ENCODE data around the gene NUP214. TPM values are rescaled to one million over a fixed set of nuclear protein-coding genes. Genes with fewer than 3 reads are reported as not detected.

NUP214 gene
- polyA plus RNA-seq, 1 experiment = 6.3 TPM

GRCh38 chr9:131233556-131233955 lies 108.2 kb downstream of the NUP214 start:
- H3K4me3 ChIP-seq (ENCODE audit: low read depth, low read length) = no peak overlapping the region
- H3K36me3 ChIP-seq (ENCODE audit: control insufficient read depth, insufficient read depth, low read length) = peaks cover 21% of the 10 kb centered on the region
- DNase-seq (ENCODE audit: low read depth) = no peak
- ChIA-PET POLR2A (no interaction called here), CTCF (interaction anchor here (0.8 to 1.1 kb wide), 2 partner anchors 9 to 102 kb away, joined by 3 read pairs; no protein-coding TSS in a partner anchor)
- TF ChIP-seq CTCF (IDR thresholded peaks at IDR 0.05; ENCODE audit: insufficient read depth, low read depth, low read length) = no peak
- no peaks in the 10 kb centered on the region for H3K27me3 ChIP-seq (ENCODE audit: control insufficient read depth, insufficient read depth, low read length)

GRCh38 chr9:131233995-131234394 lies 108.6 kb downstream of the NUP214 start:
- ChIA-PET POLR2A (no interaction called here), CTCF (no interaction called here)
- H3K4me3 ChIP-seq (ENCODE audit: low read depth, low read length) = no peak overlapping the region
- no peak for DNase-seq (ENCODE audit: low read depth)
- no peak for TF ChIP-seq CTCF (IDR thresholded peaks at IDR 0.05; ENCODE audit: insufficient read depth, low read depth, low read length)
- H3K36me3 ChIP-seq (ENCODE audit: control insufficient read depth, insufficient read depth, low read length) = peaks cover 21% of the 10 kb centered on the region
- no peaks in the 10 kb centered on the region for H3K27me3 ChIP-seq (ENCODE audit: control insufficient read depth, insufficient read depth, low read length)

- TF ChIP-seq CTCF (IDR thresholded peaks at IDR 0.05; ENCODE audit: insufficient read depth, low read depth, low read length) = no peak
- Histone ChIP-seq H3K36me3 (ENCODE audit: control insufficient read depth, insufficient read depth, low read length) (peaks cover 21% of the 10 kb centered on the region), H3K4me3 (ENCODE audit: low read depth, low read length) (no peak overlapping the region), H3K27me3 (ENCODE audit: control insufficient read depth, insufficient read depth, low read length) (no peaks in the 10 kb centered on the region)
- CTCF ChIA-PET = no interaction called here
- POLR2A ChIA-PET = no interaction called here
- no peak for DNase-seq (ENCODE audit: low read depth)
Observed at GRCh38 chr9:131234799-131235479, 109.6 kb downstream of the NUP214 start.

- POLR2A ChIA-PET = no interaction called here
- no peak for TF ChIP-seq CTCF (IDR thresholded peaks at IDR 0.05; ENCODE audit: insufficient read depth, low read depth, low read length)
- Histone ChIP-seq H3K27me3 (ENCODE audit: control insufficient read depth, insufficient read depth, low read length) (no peaks in the 10 kb centered on the region), H3K4me3 (ENCODE audit: low read depth, low read length) (no peak overlapping the region), H3K36me3 (ENCODE audit: control insufficient read depth, insufficient read depth, low read length) (peaks cover 18% of the 10 kb centered on the region)
- CTCF ChIA-PET = no interaction called here
- DNase-seq (ENCODE audit: low read depth) = no peak
Observed at GRCh38 chr9:131235480-131235851, 110.1 kb downstream of the NUP214 start.

GRCh38 chr9:131236161-131236560 lies 110.8 kb downstream of the NUP214 start:
- H3K36me3 ChIP-seq (ENCODE audit: control insufficient read depth, insufficient read depth, low read length) = peaks cover 15% of the 10 kb centered on the region
- no peak for TF ChIP-seq CTCF (IDR thresholded peaks at IDR 0.05; ENCODE audit: insufficient read depth, low read depth, low read length)
- ChIA-PET CTCF (no interaction called here), POLR2A (no interaction called here)
- H3K4me3 ChIP-seq (ENCODE audit: low read depth, low read length) = no peak overlapping the region
- no peaks in the 10 kb centered on the region for H3K27me3 ChIP-seq (ENCODE audit: control insufficient read depth, insufficient read depth, low read length)
- DNase-seq (ENCODE audit: low read depth) = no peak

All from BJ (cell line).